ENCODE measurements around the gene XDH.

The XDH gene

GRCh38 chr2:31348618-31349017 is 65.9 kb downstream of the XDH start:
- no peak for TF ChIP-seq CTCF (IDR thresholded peaks at IDR 0.05; ENCODE audit: low read depth, low read length)
- DNase-seq (ENCODE audit: low read depth in 2 of 2): no peak

GRCh38 chr2:31347750-31348149 is 66.8 kb downstream of the XDH start:
- no peak overlapping the region for H3K4me3 ChIP-seq (replicated peaks in 1 of 2; ENCODE audit: low read depth in 2 of 2, low read length in 2 of 2)
- DNase-seq (ENCODE audit: low read depth in 2 of 2): peak; percentile 80 to 82
- no peak for TF ChIP-seq CTCF (IDR thresholded peaks at IDR 0.05; ENCODE audit: low read depth, low read length)

More at GRCh38 chr2:31348618-31349017, 65.9 kb downstream of the XDH start:
- H3K4me3 ChIP-seq (replicated peaks in 1 of 2; ENCODE audit: low read depth in 2 of 2, low read length in 2 of 2): no peak overlapping the region

GRCh38 chr2:31347319-31347718 is 67.2 kb downstream of the XDH start:
- peak in 1 of 2 donors; percentile 15 for DNase-seq (ENCODE audit: low read depth in 2 of 2)
- no peak overlapping the region for H3K4me3 ChIP-seq (replicated peaks in 1 of 2; ENCODE audit: low read depth in 2 of 2, low read length in 2 of 2)
- no peak for TF ChIP-seq CTCF (IDR thresholded peaks at IDR 0.05; ENCODE audit: low read depth, low read length)

- no peak for TF ChIP-seq CTCF (IDR thresholded peaks at IDR 0.05; ENCODE audit: low read depth, low read length)
- no peak overlapping the region for H3K4me3 ChIP-seq (replicated peaks in 1 of 2; ENCODE audit: low read depth in 2 of 2, low read length in 2 of 2)
- DNase-seq (ENCODE audit: low read depth in 2 of 2): no peak
Observed at GRCh38 chr2:31344447-31344846, 70.1 kb downstream of the XDH start.

GRCh38 chr2:31341351-31341750 is 73.2 kb downstream of the XDH start:
- H3K4me3 ChIP-seq (replicated peaks in 1 of 2; ENCODE audit: low read depth in 2 of 2, low read length in 2 of 2): no peak overlapping the region
- no peak for TF ChIP-seq CTCF (IDR thresholded peaks at IDR 0.05; ENCODE audit: low read depth, low read length)
- DNase-seq (ENCODE audit: low read depth in 2 of 2): no peak

GRCh38 chr2:31339696-31340095 is 74.8 kb downstream of the XDH start:
- no peak overlapping the region for H3K4me3 ChIP-seq (replicated peaks in 1 of 2; ENCODE audit: low read depth in 2 of 2, low read length in 2 of 2)
- DNase-seq (ENCODE audit: low read depth in 2 of 2): no peak
- TF ChIP-seq CTCF (IDR thresholded peaks at IDR 0.05; ENCODE audit: low read depth, low read length): no peak

- no peak overlapping the region for H3K4me3 ChIP-seq (replicated peaks in 1 of 2; ENCODE audit: low read depth in 2 of 2, low read length in 2 of 2)
- peak; percentile 43 to 93 for DNase-seq (ENCODE audit: low read depth in 2 of 2)
- TF ChIP-seq CTCF (IDR thresholded peaks at IDR 0.05; ENCODE audit: low read depth, low read length): no peak
Observed at GRCh38 chr2:31337860-31338259, 76.7 kb downstream of the XDH start.
